ENCODE measurements around the gene PTGIR.
A peak's percentile ranks its signal among the peaks of the same experiment; 100 is the strongest.

The PTGIR gene, protein sequence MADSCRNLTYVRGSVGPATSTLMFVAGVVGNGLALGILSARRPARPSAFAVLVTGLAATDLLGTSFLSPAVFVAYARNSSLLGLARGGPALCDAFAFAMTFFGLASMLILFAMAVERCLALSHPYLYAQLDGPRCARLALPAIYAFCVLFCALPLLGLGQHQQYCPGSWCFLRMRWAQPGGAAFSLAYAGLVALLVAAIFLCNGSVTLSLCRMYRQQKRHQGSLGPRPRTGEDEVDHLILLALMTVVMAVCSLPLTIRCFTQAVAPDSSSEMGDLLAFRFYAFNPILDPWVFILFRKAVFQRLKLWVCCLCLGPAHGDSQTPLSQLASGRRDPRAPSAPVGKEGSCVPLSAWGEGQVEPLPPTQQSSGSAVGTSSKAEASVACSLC

DNA sequence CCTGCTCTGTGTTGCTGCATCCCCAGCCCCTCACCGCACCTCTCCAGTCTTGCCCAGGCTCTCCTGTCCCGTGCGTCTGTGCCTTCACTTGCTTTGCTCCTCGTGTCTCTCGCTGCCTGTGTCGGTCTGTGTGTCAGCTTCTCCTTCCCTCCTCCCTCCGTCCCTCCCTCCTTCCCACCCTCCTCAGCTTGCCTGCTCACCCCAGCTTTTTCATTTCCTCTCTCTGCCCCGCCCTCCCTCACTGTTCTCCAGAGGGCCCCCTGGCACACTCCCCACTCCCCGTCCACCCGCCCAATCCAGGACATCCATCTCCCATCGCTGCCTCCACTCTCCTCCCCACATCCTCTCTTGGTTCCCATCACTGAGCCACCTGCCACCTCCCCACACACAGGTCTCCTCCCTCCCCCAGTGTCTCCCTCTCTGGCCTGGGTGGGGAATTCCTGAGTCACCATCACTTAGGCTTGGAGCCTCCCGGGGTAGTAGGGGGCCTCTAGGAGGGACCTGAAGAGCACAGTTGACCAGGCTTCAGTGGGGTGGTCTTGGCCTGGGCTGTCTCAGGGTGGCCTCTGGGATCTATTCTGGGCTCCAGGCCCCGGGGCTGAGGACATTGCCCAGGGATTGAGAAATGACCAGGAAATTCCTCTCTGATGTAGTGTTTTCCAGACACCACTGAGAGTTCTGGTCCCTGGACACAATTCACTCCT is at the start of gene PTGIR:
Gene PTGIR (minus strand): TSS at position 132 of the 704 bp plus-strand sequence. CDS start 864 bp downstream, outside the sequence.
- peak; percentile 31 for DNase-seq

DNA sequence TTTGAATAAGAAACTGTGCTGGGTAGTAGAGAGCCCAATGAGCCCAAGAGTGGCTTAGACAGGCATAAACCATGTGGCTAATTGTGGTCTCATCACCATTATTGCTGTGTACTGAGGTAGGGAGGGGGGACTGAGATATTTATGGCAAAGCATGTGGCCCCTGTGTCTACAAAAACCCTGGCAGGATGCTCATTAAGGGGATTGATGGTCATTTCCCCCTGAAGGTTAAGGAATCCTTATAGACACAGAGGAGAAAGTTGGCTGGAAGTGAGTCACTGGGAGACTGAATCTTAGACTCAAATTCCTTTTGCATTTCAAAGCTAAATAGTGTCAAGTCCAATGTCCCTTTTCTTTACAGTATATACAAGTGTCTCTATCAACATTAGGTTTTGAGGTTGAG is 45.9 kb upstream of the PTGIR start:
- no peak for DNase-seq

DNA sequence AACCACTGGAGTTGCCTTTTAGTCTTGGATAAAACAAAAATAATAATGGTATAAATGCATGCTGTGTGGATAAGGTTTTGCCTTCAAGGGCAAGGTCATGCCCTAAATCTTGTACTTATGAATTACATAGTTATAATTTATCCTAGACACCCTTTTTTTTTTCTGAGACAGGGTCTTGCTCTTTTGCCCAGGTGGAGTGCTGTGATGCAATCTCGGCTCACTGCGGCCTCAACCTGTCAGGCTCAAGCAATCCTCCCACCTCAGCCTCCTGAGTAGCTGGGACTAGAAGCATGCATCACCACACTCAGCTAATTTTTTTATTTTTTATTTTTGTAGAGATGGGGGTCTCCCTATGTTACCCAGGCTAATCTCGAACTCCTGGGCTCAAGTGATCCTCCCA is 43.8 kb upstream of the PTGIR start:
- no peak for DNase-seq

DNA sequence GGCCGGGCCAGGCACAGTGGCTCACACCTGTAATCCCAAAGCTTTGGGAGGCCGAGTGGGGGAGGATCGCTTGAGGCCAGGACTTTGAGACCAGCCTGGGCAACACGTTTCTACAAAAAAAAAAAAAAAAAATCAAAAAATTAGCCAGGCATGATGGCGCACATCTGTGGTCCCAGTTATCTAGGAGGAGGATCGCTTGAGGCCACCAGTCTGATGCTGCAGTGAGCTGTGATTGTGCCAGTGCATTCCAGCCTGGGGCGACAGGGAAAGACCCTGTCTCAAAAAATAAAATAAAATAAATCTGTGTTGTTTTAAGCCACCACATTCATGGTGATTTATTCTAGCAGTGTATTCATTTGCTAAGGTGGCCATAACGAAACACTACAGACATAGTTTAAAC is 40.2 kb upstream of the PTGIR start:
- no peak for DNase-seq

DNA sequence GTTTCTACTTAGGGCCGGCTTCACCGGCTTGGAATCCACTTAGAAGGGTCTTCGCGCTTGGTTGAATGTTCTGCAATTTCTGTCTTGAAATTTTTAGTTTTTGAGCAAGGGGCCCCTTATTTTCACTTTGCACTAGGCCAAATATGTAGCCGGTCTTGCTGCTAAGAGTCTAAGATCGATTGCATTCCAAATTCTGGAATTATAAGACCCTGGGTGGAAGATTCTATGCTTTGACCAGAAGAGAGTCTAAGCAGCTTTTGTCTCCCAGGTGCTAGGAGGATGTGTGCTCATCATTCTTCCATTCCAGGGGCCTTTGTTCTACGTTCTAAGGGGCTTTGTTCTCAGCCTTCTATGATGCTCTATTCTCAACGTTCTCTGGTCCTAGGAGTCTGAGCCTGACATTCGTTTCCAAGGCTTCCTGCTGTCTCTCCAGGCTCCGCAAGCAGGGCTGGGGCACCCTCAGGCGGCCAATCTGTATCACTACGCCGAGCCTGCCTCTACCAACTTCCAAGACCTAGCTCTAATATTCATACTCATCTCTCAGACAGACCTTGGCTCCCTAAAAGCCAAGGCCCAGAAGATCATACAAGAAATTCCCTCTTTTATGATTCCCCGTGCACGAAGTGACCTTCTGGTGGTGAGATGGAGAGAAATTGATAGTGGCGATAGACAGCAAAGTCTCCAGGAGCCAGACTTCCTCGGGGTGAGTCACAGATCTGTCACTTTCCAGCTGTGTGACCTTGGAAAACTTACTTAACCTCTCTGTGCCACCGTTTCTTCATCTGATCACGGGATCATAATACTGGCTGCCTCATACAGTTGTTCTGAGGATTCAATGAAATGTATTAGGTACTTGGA is 37.1 kb upstream of the PTGIR start:
- peak; percentile 73 for DNase-seq

DNA sequence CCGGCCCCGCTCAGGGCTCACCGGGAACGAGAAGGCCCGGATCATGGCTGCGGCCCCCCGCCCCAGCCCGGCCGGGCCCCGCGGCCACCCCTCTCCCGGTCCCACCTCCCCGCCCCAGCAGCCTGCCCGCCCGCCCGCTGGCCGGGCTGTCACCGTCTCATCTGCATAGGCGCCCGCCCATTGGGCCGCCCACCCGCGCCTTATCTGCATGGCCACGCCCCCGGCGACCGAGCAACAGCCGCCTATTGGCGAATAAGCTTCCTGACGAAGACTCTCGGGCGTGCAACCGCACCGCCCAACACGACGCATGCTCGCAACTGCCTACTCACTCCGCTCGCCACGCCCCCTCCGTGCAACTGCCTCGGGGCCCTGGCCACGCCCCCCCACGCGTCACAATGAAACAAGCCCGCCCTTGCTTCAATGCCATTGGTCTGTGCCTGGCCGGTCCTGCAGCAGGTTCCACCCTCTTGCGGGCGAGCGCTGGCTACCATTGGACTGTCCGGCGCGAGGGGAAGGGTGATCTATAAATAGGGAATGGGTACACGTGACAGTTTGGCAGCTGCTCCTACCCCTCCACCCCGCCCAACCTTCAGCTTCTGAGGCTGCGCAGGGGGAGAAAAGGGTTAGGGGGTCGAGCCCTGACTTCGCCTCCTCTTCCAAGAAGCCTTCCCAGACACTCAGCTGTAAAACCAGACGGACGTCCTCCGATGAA is 36.3 kb upstream of the PTGIR start, which contains the start of gene DACT3:
Gene DACT3 (minus strand): TSS at position 163 of the 712 bp plus-strand sequence. CDS start 118 bp downstream, at position 45.
- DNase-seq: peak; percentile 100

DNA sequence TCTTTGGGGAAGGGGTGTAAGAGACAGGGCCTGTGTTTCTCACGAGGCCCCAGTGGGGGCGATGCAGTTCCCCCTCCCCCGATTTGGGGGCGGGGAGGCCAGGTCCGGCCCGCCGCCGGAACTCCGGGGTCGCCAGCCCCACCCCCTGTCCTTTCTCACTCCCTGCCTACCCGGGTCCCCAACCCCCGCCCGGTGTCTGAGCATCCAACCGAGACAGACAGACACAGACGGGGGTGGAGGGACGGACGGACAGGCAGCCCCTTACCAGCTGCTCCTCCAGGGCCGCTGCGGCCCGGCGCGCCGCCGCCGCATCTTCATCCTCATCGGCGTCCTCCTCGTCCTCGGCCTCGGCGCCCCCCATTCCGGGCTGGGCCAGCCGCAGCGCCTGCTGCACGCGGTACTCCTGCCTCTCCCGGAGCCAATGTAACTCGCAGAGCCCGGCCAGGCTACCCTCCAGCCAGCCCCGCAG is 35.7 kb upstream of the PTGIR start:
- DNase-seq: no peak

DNA sequence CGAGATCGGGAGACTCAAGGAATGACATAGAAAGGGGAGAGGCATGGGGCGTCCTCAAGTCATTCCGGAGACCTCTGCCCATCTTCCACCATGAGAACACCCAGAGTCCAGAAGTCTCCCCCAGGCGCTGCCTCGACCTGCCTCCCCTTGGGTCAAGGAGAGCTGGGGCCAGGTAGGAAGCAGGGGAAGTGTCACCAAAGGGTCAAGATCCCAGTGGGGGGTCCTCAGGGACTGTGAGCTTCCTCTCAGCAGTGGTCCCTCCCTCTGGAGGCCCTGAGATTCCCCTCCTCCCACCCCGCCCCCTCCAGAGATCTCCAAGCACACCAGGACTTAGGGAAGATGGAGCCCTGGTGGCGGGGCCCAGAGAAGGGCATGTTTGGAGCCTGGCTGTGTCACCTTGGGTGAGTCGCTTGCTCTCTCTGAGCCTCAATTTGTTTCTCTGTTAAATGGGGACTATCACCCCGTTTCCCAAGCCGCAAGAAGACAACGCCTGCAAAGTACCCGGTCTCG is 35.2 kb upstream of the PTGIR start:
- DNase-seq: no peak

DNA sequence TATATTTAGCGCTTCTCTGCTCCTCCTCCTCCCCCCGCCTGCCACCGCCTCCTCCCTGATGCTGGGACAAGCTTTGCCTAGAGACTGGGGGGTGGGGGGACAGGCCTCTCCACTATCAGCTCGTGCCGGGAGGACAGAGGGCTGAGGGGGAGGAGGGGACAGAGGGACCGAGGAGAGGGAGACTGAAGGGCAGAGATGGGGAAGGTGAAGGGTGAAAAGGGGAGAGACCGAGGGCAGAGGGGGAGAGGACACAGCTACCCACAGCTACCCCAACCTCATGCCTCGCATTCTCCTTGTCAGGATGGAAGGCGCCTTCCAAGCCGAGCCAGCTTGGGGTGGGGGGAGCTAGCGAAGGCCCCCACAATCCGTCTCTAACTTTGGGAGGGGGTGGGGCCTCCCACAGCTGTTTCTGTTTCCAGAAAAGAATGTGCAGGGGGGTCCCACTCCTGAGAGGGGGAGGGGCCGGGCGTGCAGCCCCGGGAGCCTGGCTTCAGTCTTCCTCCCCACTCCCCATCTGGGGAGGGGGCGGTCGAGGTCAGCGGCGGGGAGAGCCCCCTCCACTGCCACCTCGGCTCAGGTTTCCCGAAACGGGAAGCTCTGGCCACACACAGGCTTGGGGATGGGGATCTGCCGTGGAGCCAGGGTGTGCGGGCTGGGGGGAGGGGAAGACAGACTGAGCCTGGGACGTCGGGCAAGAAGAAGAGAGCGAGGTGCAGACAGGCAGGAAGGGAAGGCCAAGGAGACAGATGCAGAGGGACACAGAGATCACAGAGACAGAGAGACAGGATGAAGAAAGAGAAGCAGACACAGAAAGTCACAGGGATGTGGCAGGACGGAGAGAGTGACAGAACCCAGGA is 34.5 kb upstream of the PTGIR start:
- peak; percentile 7 for DNase-seq

DNA sequence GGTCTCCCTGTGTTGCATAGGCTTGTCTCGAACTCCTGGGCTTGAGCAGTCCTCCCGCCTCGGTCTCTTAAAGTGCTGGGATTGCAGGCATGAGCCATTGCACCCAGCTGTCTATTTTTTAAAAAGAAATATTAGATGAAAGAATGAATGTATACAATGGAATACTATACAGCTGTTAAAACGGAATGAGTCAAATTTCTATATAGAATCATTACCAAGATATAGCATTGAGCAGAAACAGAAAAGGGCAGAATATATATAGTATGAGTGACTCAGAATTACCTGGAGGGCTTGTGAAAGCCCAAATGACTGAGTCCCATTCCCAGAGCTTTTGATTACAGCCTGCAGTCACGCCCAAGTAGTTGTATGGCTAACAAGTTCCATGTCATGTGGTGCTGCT is 31.7 kb upstream of the PTGIR start:
- DNase-seq: no peak

DNA sequence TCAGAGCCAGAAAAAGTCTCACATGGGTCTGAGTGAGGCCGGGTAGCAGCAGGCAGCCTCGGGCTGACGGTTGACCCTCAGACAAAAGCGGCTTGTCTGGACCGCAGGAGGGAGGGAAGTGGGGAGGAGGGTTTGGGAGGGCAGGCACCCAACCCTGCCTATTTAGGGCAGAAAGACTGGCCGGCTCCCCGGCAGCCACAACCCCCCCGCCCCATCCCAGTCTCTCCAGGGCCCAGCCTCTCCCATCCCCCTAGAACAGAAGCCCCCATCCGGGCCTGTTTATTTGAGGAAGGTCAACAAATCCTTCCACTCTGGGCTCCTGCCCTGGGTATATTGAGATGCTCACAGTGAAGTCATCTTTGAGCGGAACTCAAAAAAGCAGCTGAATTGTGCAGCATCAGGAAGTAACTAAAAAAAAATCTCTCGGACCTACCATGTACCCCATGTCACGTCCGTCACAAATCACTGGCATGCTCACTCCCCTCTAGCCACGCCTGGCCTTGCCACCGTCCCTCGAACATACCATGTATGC is 29.8 kb upstream of the PTGIR start:
- no peak for DNase-seq

DNA sequence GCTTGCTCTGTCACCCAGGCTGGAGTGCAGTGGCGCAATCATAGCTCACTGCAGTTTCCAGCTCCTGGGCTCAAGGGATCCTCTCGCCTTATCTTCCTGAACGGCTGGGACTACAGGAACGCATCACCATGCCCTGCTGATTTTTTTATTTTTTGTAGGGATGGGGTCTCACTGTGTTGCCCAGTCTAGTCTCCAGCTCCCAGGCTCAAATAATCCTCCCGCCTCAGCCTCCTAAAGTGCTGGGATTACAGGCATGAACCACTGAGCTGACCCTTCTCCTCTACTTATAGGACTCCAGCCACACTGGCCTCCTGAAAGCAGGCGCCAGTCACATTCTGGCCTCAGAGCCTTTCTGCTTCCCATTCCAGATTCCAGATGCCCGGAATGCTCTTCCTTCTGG is 25.6 kb upstream of the PTGIR start:
- no peak for DNase-seq

DNA sequence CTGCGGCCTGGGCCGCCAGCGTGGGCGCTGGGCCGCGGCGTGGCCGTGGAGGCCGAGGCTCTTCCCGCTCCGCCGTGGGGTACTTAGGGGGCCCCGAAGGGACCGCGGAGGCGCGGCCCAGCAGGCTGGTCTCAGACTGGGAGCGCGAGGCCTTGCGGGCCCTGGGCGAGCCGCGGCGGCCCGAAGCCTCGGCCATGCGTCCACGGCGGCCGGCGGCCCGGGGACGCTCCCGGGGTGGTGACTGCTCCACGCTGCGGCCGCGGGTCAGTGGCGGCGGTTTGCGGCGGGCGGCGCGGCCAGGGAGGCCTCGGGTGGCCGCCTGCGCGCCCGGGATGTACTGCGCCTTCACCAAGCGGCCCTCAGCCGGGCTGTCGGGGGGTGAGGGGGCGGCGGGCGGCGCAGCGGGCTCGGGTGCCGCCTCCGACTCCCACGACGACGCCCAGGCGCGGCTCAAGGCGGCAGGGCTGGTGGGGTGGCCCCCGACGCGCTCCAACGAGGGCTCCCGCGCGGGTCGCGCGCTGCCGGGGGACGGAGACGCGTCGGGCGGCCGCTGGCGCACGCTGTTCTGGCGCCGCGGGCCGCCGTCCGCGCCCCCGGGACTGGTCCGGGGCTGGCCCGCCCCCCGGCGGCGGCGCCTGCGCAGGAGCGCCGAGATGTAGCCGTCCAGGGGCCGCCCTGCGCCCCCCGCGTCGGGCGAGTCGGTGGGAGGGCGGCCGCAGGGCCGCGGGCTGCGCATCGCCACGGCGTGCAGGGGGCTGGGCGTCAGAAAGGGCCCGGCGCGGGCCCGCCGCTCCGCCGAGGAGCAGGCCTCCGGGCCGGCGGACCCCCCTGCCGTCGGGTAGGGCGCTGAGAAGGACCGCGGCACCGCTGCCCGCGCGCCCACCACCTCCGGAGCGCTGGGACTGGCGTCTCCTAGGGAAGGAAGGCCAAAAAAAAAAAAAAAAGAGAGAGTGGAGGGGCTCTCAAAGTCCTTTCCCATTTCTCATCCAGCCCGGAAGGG is 24.4 kb upstream of the PTGIR start:
- no peak for DNase-seq

DNA sequence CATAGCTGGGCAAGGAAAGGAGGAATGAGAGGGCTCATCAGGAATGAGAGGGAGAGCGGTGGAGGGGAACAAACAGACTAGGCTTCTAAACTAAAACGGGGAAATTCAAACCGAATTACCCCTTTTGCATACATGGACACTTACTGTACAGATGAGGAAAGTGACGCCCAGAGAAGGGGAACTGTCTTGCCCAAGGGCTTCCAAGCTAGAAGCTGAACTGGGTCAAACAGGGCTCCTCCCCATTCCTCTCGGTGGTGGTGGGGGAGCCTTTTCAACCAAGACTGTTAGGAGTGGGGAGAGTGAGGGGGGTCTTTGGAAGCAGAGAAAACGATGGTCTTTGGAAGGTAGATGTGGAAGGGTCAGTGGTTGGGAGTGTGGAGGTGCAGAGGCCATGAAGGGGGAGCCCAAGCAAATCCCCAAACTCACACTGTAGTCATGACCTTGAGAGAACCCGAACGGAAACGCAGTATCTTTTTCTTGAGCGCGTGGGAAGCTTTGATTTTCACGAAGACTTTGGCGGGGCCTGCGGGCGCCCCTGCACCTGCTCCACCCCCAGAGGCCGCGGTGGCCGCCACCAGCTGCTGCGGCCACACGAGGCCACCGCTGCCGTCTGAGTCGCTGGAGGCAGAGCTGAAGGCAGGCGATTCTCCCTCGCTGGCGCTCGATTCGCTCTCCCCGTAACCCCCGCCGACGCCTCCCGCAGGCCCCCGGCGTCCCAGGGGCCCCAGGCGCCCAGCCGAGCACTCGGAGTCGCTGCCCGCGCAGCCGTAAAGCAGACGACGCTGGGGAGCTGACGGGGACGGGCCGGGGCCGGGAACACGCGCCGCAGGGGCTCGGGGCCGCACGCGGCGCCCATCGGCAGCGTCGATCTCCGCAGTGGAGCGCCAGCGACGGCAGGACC is 23.4 kb upstream of the PTGIR start:
- DNase-seq: no peak

DNA sequence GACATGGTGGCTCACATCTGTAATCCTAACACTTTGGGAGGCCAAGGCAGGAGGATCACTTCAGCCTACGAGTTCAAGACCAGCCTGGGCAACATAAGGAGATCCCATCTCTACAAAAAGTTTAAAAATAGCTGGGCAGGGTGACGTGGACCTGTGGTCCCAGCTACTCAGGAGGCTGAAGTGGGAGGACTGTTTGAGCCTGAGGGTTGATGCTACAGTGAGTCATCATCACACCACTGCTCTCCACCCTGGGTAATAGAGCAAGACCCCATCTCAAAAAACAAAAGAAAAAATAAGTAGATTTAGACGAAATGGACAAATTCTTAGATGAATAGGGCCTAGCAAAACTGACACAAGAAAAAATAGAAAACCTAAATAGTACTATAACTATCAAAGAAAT is 21.5 kb upstream of the PTGIR start:
- DNase-seq: no peak

DNA sequence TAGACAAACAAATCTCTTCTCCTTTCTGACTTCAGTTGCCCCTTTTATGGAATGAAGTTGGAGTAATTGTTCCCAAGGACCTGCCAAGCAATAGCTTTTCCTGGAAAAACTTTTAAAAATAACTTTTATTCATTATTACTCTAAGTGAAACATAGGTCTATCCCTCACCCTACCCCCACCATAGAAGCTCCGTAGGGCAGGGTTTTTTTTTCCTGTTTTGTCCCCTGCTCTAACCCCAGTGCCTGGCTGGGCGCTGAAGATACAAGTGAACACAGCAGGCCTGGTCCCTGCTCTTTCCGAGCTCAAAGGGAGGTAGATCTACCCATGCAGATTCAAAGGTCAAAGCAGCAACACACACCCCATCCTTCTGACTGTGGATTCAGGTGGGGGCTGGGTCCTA is 19.8 kb upstream of the PTGIR start:
- no peak for DNase-seq

DNA sequence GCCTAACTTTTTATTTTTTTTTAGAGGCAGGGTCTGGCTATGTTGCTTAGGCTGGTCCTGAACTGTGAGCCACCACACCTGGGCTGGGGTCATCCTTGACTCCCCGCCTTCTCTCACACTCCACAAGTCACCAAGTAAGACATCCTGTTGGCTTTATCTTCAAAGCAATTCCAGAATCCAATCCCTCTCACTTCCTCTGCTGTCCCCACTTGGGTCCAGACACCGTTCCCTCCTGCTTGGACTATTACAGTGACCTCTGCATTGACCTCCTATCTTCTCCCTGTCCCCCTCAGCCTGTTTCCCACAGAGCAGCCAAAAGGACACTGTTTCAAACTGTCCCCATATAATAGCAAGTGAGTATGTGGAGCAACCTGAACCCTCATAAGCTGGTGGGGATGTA is 15.8 kb upstream of the PTGIR start:
- DNase-seq: no peak

DNA sequence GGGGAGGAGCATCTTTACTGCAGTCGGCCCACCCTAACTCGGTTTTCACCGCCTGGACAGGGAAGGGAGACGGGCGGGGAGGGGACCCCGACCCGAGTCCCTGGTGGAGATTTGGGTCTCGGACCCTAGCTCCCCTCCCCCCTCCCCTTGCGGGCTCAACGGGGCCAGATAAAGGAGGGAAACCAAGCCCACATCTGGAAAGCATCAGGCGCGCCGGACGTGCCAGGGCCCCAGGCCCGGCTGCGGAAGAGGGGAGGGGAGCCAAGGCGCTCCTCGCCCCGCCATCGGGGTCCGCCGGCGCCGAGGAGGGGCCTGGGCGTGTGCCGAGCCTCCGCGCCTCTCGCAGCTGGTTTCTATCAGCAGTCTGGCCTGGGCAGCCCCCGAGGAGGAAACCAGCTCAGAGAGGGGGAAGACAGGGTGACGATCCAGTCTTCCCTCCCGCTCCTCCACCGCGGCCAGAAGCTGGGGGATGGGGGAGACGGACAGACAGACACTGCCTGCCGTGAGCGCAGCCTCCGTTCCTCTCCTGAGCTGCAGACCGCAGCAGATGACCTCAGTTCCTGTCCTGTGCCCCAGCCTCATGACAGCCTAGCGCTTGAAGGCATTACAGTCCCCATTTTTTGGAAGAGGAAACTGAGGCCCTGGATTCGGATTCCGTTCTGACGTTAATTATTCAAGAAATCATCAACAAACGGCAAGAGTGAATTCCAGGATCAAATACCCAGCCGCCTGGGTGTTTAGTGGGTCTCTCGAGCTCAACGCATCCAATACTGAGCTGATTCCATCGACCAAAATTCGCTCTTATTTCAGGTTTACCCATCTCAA is 14.7 kb upstream of the PTGIR start:
- no peak for DNase-seq
